Smooth muscle cell of the brain vasculature (primary cell): ENCODE measurements around the gene SGK1.
"Not testable (repeated sequence)": the region's sequence is repeated elsewhere in the genome, so short reads cannot be mapped to it uniquely, and the experiment has no call there.

Experiments
- DNase-seq: peaks from one replicate; pipeline ENCODE4 v3.0.0-alpha.2; 2012; ENCODE audit warnings: low read depth, low spot score

The SGK1 gene

DNA sequence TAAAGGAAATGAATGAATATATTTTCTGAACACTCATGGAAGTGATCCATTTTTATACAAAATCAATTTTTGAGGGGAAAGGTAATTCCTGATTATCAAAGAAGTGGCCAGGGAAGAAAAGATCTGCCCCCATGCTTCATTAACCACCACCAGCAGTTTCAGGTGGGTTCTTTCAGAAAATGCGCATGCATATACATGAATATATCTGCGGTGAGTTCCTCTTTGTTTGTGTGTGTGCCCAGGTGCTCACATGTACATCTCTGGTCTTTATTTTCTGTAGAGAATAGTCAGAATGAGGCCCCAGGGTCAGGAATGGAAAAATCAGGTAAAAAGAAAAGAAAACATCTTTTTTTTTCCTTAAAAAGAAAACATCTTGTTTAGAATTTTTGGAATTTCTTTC, 88.4 kb downstream of the SGK1 start:
- DNase-seq = no peak

DNA sequence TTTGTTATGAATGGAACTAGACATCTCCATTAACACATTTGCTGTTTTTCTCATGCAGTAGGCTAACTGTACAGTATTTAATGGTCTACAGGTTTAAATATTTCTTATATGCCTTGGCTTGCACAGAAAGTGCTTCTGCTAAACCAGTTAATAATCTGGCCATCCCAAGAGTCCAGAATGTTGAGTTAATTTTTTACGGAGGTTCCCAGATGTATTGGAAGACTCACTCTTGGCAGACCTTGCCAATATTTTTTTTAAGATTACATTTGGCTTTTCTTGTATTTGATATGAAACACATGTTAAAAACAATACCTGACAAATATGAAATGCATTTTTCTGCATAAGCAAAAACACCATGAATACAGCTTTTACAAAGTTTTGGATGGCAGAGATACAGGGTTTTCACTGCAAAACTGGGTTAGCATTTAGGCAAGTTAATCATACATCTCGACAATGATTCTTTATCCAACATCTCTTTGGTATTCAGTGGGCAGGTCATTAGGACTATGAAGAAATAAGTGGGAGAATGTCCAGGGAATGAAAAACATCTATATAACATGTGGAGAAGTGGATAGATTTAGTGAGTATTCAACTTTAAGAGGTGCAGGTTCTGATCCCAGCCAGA, 94.0 kb downstream of the SGK1 start:
- no peak for DNase-seq

DNA sequence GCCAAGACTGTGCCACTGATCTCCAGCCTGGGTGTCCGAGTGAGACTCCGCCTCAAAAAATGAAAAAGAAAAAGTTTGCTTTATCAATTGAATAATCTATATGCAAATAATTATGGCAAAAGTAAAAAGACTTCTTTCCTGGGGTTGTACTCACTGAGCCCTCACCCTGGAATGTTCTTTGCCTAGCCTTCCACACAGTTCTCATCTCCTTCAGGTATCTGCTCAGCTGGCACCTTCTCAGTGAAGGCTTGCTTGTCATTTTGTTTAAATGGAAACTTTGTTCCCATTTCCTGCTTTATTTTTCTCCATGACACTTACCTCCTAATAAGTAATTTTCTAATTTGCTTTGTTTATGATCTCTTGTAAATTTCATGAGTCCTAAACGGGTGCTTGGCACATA, 96.7 kb downstream of the SGK1 start:
- DNase-seq = no peak

DNA sequence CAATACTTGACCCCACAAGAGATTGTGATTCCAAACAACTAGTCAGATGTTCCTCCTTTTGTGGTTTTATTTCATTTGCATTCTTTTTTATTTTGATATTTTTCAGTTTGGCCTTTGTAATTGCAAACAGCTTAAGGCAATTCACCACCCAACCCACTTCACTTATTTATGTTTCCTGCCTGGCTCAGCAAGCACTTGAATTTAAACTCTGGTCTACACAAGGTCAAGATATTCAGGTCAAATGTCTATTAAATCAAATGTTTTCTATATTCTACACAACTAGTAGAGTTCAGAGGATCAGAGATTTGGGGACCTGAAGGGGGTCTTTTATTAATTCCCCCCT, 100.1 kb downstream of the SGK1 start:
- DNase-seq = no peak

DNA sequence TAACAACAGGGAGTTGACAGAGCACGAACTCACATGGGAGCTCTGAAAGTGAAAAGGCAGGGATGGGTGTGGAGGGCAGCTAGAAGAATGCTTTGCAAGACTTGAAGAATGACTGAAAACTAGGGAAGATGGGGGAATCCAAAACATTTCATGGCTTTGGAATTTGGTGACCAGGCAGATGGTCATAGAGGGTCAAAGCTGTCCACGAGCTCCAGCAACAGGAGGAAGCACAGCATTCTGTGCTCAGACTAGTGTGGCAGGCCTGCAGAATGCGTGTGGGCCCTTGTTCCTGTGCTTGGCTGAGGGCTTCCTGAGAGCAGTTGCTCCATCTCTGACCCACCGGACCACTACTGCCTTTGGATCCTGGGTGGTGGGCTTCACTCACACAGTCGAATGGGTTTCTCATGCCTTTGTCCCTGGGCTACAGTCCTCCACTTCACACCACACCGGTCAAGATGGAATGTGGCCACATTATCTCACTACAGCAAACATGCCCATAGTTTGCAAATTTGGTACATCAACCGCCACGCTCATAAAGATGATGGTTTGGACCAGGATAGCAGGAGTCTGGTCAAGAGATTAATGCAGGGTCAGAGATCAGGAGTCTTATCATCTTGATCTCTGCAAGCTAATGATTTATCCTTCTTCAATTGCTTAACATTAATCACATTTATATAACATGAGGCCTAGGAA, 100.7 kb downstream of the SGK1 start:
- no peak for DNase-seq

DNA sequence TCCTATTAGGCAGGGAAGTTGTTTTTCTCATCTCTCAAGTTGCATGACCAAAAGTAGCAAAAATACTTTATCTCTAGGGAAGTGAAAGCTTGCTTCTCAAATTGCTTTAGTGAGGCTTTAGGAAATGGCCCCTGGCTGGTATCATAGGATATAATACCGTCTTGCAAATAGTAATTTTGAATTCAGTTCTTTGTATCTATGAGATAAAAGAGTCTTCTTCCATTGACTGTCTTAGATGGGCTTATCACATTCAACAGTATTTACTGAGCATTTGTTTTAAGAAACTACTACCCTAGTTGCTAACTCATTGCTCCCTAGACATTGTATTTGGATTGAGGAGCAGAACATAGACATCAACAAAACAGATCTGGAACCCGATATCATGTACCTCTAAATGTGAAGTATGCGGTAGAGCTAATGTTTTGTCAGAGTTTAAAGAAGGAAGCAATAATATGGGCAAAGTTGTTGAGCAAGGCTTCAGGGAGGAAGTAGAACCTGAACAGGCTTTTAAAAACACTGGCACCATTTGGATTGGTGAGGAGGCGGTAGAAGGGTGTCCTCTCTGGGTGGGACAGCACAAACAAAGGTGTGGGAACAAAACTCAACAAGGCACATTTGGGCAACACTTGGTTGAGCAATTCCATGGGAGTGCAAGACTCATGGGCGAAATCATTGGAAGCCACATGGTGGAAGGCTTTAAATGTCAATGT, 101.5 kb downstream of the SGK1 start:
- DNase-seq = no peak

DNA sequence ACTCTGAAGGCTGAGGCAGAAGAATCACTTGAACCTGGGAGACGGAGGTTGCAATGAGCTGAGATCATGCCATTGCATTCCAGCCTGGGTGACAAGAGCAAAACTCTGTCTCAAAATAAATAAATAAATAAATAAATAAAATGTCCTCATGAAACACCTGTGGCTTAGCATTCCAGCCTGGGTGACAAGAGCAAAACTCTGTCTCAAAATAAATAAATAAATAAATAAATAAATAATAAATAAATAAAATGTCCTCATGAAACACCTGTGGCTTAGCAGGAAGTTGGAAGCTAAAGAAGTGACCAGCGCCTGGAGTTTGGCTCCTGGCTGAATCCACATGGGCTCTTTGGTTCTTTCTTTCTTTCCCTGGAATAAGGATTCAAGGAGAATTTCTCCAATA, 104.5 kb downstream of the SGK1 start:
- not testable (repeated sequence) for DNase-seq

DNA sequence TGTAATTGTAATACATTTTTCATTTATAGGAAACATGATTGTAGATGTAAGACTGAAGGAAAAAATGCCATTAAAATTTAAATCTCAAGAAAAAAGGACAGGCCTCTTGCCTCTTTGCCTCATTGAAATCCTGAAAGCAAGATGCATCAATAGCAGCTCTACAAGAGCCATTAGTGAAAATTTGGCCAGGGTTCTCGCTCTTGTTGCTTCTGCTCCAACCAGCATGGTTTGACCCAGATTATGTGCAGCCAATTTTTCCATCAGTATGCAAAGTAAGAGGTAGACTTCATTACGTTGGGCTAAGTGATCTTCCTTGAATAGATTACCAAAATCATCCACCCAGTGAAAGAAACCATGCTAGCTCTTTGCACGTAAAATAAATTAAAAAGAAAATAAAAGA, 106.6 kb downstream of the SGK1 start:
- DNase-seq = no peak

DNA sequence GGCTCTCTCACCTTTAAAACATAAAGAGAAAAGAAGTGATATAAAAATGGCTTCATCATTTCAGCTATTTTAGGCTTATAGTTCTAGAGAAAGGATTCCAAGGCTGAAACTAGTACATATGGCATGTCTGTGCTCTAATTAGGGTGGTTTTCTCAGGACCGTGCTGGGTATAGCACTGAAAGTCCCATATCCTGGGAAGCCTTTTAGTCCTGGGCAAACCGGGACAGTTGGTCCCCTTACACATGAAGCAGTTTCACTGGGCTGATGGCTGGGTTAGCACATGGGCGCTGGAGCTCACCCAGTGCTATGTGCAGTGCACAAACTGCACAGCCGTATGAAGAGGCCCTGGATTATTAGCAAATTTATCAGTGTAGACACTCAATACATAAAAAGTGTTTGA, 110.5 kb downstream of the SGK1 start:
- no peak for DNase-seq

DNA sequence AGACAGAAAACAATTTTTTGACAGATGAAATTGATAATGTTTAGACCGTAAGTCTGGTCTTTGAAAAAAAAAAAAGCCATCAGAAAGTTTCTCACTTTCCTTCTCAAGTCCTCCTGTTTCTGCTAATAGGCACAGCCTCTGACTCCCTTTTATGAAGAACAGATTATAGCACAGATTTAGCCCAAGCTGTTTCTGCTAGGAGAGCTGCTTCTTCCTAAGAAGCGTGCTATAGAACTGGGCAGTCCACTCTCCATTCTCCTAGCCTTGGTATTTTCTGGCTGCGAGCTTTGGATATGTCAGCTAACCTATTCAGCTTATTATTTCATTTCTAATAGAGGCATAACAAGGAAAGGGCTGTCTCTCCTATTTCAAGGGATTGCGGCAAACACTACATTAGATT, 112.5 kb downstream of the SGK1 start:
- no peak for DNase-seq

DNA sequence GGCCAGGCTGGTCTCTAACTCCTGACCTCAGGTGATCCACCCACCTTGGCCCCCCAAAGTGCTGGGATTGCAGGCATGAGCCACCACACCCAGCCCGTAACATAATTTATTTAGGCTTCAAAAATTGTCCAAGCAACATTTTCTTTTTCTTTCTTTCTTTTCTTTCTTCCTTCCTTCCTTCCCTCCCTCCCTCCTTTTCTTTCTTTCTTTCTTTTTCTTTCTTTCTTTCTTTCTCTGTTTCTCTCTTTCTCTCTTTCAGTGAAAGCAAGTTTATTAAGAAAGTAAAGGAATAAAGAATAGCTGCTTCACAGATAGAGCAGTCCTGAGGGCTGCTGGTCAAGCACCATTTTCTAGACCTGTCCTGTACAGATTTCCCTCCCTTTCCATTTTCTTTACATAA, 113.2 kb downstream of the SGK1 start:
- DNase-seq = not testable (repeated sequence)

DNA sequence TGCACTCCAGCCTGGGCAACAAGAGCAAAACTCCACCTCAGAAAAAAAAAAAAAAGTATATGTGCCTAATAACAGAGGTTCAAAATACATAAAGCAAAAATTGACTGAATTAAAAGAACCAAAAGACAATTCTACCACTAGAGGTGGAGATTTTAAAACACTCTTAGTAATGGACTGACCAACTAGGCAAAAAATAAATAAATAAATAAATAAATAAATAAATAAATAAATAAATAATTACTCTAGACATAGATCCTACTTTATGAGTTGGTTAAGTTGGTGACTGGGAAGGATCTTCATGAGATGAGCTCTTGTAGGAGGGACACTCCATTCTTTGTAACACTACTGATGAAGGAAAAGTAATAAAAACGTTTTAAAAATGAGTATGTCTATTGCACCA, 113.9 kb downstream of the SGK1 start:
- DNase-seq = no peak

DNA sequence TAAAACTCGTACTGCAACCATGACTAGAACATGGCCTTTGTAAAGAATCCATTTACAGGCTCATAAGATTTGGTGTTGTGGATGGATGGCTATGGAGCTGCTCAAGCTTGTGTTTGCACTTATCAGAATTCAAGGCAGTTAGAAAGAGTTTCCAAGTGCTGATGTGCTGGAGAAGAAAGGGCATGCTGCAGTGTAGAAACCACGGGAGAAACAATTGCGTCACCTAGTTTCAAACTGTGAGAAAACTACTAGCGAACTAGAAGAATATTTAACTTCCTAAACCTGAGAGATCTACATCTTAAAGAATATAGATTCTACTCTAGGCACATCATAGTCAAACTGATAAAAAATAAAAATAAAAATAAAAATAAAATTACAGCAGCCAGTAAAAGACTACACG, 116.2 kb downstream of the SGK1 start:
- DNase-seq = no peak

DNA sequence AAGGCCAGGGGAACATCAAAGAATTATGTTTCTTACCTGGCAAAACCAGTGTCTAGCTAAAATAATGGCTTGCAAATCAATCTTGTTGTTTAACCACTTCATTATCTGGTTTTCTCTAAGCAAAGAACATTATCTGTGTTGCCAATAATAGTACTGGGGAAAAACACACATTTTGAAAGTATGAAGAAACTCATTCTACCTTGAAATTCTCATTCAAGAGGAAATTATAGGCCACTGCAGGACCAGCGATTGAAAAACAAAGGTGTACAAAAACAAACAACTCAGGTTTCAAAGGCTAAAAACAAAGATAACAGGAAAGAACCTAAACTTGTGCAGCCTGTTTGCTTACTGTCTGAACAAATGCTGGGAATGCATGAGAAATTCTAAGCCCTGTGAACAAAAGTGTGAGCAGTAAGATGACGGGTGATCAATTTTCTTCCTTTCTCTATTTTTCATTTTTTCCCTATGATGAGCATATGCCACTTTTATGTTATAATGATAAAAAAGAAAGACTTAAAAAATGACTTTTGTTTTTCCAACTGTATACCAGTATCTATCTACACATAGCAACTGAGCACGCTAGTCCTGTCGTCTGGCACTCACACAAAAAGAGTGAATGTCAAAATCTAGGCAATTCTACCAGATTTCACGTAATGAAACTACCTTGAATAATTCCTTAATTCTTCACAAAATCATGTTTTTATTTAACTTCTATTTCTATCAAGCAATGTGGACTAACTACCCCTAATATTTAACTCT, 117.9 kb downstream of the SGK1 start:
- no peak for DNase-seq

DNA sequence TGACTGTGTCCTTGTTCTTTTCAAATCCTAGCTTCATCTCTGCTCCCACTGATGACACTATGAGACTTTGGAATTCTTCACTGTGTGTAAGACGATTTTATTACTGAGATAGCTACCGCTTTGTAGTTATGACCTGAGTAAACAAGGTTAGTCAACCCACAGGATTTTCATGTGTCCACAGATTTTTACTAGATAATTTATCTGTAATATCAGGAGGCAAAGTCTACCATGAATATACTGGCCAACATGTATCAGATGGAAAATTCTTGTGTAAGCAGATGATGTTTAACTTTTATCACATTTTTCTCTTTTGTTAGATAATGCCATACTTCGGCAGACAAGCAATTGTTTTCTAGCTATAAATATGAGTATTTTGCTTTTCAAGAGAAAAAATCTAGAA, 119.8 kb downstream of the SGK1 start:
- DNase-seq = no peak

DNA sequence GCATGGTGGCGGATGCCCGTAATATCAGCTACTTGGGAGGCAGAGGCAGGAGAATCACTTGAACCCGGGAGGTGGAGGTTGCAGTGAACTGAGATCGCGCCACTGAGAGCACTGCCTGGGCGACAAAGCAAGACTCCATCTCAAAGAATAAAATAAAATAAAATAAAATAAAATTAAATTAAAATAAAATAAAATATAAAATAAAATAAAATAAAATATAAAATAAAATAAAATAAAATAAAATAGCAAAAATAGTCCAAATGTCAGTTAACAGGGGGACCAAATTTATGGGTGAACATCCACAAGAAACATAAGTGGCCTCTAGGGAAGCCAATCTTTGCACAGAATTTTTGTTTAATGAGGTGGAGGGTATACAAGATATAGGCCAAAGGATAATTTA, 120.2 kb downstream of the SGK1 start:
- DNase-seq = not testable (repeated sequence)

DNA sequence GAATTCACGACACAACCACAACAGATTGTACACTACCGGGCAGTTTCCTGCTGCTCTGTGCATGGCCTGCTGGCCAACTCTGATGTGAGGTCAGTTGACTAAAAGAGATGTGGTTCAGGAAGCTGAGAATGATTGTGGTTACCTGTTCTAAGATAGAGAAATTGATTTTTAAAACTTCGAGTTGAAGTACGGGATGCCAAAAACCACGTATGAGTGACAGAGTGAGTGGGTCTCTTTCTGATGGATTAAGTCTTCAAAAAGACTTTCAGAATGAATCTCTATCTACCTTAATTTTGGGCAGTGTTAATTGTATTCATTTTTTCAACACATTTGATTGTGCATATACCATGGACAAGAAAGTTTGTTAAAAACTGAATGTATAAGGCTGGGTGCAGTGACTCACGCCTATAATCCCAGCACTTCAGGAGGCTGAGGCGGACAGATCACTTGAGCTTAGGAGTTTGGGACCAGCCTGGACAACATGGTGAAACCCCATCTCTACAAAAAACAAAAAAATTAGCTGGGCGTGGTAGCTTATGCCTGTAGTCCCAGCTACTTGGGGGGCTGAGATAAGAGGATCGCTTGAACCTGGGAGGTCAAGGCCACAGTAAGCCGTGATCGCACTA, 121.2 kb downstream of the SGK1 start:
- DNase-seq = no peak

DNA sequence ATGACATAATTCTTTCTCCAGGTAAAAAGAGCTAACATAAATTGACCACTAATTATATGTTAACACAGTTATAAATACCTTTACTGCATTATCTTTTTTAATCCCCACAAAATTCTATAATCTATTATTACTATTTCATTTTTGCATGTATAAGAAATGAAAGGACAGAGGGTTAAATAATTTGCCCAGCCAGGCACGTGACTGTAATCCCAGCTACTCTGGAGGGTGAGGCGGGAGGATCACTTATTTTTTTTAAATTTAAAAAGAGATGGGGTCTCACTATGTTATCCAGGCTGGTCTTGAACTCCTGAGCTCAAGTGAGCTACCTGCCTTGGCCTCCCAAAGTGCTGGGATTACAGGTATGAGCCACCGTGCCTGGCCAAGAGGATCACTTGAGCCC, 121.9 kb downstream of the SGK1 start:
- DNase-seq = no peak

DNA sequence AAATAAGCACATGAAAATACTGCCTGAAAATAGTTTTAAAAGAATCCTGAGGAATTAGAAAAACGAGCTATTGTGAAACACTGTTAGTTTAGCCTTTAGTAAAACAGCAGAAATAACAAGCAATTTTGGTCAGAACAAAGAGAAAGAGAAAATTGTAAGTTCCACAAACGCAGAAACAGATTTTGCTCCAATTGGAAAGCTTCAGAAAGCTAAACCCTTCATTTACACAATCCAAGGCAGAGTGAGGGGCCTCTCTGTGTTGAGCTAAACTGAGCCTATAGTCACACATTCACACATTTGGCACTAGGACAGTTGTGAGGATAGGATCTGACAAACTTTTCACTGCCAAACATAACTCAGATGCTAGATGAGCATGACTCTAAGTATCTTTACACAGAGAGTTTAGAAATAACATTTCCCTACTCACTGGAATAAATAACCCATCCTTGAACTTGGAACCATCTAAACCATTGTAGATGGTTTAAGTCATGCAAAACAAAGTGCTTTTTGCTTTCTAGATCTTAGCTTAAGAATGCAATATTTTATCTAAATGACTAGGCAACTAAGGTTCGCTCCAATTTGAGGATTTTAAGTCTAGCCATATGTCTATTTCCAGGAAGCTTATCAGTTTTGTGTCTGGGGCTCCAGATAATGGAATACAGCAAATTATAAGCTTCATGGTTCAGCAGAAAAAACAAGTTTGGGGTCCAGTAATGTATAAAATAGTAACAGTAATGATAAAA, 122.6 kb downstream of the SGK1 start:
- no peak for DNase-seq

DNA sequence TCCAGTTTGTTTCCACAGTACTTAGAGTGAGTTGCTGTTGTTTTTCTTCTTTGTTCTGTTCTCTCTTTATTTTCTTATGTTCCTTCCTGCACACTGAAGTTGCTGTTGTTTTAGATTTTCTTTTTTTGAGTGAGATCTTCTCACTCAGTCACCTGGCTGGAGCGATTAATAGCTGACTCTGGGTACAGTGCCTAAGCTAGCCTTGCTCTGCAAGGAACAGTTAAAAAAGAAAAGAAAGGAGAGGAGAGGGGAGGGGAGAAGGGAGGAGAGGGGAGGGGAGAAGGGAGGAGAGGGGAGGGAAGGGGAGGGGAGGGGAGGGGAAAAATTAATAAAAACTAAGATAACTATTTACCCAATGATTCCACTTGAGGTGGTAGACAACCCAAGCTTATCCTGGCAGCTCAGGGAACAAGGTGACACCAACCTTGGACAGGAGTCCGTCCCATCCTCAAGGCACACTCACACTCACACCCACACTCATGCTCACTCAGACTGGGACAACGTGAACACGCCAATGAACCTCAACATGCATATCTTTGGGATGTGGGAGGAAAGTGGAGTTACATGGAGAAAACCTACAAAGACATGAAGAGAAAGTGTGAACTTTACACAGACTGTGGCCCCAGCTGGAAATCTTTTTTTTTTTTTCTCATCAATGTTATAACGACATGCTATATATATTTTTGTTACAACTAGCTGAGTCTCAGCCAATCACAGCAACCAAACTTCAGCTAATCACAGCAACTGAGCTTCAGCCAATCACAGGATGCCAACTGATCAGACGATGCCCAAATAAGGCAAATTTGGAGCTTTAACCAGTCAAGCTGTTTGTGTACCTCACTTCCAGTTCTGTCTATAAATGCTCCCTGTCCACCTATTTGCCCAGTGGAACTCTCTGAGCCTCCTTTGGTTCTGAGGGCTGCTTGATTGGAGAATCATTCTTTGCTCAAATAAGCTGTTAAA, 124.1 kb downstream of the SGK1 start:
- no peak for DNase-seq
